Muscle of back (tissue), 13 donors: Measurements from ENCODE around the gene OTUB2. TPM values are rescaled to one million over a fixed set of nuclear protein-coding genes. Genes with fewer than 3 reads are reported as not detected.

Experiments used
- DNase-seq, 3 donors: peaks; one replicate each; pipeline versions ENCODE4 v3.0.0 to v3.0.0-alpha.2; 2013
- long read RNA-seq, 9 donors: transcript quantifications; one replicate each; lab custom pipeline, GENCODE V29; 2026
- polyA plus RNA-seq, 10 donors: library from polyadenylated mRNA; unstranded; fragments of 120-200 nt; gene quantifications; one replicate each; pipeline ENCODE4 v1.2.1, GENCODE V29; 2013; ENCODE audit not compliant: insufficient read length in 10 of 10

OTUB2 gene
- polyA plus RNA-seq: 1 to 10 TPM in 5 of 10 donors, under 1 TPM in 5; 0.77 to 1.6 (median 1.0) TPM
- long read RNA-seq, donor 1: 0 reads
- long read RNA-seq, donor 2: 0 reads
- long read RNA-seq, donor 3: 0 reads
- long read RNA-seq, donor 4: 0 reads
- long read RNA-seq, donor 5: 0 reads
- long read RNA-seq, donor 6: 0 reads
- long read RNA-seq, donor 7: 0 reads
- long read RNA-seq, donor 8, partial matches to known transcripts: 0 of 1 reads
- long read RNA-seq, donor 8, other reads (novel, unspliced or antisense): 0 of 1 reads
- long read RNA-seq, donor 9: 0 reads

DNA sequence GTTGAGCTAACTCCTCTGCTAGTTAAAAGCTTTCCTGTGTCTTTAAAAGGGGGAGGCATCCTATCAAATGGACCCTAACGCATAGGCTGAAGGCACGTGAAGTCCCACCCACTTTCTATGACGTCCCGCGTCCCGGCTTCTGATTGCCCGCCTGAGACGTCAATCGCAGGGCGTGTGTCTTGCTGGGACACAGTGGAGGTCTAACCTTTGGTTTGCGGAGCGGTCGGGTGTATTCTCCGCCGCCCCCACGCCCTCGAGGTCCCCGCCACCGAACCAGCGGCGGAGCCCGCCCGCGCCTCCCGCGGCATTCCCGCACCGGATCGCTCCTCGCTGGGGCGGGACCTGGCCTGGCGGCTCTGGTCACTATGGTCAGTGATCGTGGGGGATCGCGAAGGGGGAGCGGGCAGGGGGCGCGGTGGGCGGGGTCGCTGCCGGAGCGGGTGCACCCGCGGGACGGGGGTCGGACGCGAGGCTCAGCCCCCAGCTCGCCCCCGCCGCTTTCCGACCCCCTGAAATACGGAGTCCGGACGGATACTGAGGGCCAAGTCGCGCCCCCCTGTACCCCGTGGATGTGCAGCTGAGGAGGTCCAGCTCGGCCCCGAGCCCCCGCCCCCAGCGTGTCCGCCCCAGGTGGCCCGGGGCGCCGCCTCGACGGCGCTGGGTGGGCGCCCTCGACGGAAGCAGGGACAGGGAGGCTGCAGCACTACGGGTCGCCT, at the start of gene OTUB2:
Gene OTUB2, plus strand, starts transcription at position 168 of the 716 bp plus-strand sequence. Its CDS starts 198 bp downstream, at position 366.
- peak; percentile 98 to 99 (median 99) for DNase-seq

DNA sequence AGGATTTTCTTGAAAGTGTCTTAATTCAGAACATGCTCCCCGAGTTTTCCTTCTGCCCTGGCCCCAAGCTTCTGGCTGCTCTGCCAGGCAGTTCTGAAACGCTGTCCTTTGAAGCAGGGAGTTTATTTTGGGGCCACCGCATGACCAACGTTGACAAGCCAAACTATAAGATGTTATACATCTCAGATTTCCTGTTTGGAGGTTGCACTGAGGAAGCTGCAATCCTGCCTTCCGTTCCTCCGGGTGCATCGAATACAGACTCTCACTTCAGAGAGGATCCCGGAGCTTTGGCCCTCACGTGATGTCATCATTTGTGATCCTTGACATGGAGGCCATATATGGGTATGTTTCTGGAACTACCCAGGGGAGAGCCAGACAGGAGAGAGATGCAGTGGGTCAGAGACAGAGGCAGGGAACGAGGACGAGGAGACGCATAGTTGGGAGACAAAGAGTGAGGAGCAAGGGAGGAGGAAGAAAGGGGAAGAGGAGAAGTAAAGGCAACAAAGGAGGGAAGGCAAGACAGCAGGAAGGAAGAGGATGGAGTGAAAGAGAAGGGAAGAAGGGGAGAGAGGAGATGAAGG, 49.6 kb upstream of the OTUB2 start, which contains the start of gene ASB2:
Gene ASB2, minus strand, starts transcription at position 94 of the 581 bp plus-strand sequence. CDS start 12,031 bp downstream, outside the sequence.
- no peak for DNase-seq

DNA sequence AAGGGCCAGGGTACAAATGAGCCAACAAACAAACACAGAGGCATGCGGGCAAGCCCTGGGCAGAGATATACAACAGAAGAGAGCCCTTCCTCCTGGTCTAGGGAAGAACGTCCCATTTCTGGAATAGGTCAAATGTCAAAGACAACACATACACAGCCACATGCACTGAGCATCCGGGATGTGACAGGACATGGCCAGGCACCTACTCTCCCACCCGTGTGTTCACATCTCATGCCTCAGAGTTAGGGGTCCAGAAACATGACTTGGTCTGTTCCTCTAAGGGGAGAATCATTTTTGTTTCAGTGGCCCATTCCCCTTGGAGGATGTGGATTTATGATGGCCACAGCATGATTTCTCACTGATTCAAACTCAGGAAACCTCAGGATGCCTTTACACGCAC, 49.0 kb upstream of the OTUB2 start:
- DNase-seq: no peak

DNA sequence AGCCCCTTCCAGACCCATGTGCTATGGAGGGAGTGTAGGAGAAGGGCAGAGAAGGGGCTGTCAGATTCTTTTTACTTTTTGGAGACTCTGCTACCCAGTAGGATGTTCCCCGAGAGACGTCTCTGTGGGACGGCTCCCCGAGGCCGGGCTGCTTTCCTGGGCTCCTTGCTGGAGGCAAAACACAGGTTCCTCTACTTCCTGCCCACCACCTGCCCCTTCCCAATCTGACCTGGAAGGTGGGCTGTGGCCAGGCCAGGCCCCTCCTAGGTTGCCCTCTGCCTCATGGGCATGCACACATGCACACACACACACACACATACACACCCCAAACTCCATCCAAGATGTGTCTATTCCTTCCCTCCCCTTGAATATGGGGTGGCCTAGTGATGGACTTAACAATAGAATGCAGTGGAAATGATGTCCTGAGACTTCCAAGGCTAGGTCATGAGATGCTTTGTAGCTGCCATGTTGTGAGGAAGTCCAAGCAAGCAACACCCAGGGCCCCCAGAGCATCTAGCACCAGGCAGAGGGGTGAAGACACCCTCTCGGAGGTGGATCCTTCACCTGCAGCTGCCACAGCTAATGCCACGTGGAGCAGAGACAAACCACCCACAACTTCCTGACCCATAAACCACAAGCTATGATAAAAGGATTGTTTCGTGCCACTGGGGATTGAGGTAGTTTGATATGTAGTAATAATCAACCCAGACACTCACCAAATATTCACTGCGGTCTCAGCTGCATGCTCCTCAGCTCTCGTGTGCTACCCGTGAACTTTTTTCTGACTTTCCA, 48.2 kb upstream of the OTUB2 start:
- no peak for DNase-seq

DNA sequence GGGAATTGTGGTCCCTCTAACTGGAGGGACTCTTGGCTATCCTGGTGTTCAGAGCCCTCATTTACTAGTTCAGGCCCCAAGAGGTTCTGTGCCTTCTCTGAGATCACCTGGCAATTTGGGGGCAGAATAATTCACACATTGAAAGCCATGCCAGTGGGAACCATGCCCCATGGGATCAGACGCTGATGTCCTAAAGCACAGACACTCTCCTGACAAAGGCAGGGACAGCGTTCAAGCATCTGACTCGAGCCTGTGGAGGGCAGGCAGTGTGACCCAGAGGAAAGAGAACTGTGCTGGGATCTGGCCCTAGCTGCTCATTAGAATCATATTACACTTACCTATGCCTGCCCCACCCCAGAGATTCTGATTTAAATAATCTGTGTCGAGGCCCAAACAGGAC, 47.4 kb upstream of the OTUB2 start:
- no peak for DNase-seq

DNA sequence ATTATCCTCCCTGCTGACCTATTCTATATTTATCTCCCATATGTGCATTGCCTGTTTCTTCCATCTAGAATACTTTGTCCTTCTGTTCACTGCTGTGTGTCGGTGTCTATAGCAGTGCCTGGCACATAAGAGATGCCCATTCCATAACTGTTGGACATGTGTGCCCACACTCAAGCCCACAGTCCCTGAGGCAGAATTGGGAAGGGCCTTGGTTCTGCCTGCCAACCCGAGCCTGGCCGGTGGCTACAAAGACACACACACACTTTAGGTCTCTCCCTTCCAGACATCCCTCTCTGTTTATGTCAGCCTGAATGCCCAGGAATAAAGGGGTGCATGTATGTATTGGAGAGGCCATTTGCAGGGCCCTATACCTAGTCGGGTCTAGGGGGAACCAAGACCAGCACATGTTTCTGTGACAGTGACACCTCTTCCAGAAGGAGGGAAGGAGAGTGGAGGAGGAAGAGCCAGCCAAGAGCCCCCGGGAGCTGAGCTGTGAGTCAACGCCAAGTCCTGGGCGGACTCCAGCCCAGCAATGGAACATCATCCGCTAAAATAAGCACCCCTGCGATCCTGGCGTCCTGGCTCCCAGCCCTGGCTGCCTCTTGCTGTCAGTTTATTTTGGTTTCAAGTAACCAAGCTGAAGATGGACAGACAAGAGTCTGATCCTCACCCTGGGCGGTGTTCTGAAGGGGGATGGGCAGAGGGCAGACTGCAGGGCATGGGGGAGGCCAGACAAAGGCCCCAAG, 45.5 kb upstream of the OTUB2 start:
- peak in 2 of 3 donors; percentile 64 to 66 for DNase-seq

DNA sequence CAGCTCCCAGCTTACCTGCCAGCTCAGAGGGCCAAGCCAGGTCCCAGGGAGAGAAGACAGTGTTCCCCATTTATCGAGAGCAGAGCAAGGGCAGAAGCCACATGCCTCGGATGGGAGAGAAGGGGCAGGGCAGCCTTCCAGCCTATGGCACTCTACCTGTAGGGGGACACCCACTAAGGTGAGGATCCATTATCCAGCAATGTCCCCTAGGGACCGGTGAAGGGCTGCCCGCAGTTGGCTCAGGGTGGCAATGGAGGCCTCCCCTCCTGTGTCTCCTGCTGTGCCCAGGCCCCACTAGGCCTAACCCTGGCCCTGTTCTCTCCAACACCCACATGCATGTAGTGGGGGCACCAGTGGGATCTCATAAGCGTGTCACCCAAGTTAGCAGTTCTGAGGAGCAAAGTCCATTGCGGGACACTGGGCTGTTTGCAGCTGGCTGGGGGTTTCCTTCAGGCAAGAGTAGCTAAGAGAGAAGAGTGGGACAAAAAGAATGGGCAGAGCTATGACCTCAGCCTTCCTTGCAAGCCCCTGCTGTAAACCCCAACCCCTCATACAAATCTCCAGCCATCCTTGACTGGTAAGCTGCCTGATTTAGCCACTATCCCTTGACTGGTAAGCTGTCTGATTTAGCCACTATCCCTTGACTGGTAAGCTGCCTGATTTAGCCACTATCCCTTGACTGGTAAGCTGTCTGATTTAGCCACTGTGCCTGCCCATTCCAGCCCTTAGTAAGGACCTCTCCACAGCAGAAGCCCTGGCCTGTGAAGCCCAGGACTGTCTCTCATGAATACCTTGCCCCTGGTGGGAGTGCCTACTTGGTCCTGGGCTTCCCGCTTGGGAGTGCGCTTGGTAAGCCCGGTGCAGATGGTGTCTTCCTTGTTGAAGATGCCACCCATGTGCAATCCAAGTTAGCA, 44.6 kb upstream of the OTUB2 start:
- DNase-seq: no peak

DNA sequence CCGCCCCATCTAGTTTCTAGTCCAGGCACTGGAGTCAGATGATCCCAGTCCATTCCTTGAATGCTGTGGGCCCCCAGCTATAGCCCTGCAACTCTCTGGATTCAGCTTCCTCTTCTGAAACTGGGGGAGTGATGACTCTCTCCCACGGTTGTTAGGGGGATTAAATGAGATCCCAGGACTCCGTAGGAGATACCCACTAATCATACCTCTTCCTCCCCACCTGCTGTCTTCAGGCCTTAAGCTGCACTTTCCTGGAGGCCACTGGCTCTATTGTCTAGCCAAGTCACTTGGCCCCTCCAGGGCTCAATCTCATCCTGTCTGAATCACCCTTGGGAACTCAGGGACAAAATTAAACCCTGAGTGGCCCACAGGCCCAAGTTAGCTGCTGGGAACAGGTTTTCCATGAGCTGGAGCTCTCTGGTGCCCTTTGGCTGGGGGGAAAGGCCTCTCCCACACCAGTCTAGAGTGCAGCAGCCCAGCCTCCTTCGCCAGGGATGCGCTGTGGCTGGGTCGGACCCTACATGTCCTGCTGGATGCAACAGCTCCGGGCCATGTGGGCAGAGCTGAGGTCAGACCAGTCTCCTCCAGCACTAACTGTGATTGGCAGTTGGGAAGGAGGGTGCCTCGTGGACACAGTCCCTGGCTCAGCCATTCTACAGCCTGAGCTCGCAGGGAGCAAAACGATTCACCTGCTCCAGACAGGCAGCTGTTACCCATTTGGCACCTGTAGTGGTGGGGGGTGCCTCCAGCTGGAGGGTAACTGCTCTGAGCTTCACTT, 43.7 kb upstream of the OTUB2 start:
- DNase-seq: no peak

DNA sequence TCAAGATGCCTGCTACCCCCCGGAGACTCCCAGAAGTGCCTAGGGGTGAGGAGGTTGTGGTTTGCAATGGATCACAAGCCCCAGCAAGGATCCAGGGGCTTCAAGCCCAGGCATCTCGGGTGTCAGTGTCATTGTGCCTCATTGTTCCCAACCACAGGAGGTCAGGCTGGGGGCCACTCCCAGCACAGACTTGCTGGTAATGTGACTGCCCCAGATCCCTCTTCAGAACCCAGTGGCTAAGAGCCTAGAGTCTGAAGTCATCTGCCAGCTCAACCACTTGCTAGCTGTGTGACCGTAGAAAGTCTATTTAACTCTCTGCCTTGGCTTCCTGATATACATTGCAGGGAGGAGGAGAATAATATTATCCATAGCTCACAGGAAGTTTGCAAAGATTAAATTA, 42.1 kb upstream of the OTUB2 start:
- DNase-seq: no peak

DNA sequence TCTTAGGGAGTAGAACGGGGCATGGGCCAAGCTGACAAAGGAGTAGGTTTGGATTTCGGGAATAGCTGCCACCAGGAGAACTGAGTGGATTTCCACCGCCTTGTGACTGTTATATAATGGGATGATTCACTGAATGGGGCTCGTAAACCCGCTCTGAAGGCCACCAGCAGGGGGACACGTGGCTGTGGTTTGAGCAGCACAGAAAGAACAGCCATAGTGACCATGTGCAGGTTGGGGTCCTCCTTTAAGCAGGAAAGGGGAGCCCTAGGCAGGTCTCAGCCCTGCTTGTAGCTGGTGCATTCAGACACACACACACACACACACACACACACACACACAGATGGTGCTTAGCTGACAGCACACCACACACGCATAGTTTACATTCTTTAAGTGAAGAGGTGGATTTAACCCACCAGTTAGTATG, 41.1 kb upstream of the OTUB2 start:
- DNase-seq: no peak

DNA sequence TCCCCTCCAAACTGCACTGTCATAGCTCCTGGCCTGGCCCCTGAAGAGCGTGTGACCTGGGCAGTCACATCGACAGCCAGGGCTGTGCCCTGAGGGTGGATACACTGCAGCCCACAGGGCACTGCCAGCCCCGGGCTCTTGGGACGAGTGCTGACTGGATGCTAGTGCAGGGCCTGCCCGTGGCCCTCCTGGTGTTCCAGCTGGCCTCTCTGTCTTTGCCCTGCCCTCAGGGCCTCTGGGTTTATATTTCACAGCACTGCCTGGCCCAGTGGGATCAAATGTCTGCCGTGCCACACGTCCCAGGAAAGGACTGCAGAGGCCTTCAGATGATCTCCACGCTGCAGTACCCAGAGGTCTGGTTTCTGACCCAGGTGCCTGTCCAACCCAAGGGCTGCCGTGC, 39.2 kb upstream of the OTUB2 start:
- no peak for DNase-seq

DNA sequence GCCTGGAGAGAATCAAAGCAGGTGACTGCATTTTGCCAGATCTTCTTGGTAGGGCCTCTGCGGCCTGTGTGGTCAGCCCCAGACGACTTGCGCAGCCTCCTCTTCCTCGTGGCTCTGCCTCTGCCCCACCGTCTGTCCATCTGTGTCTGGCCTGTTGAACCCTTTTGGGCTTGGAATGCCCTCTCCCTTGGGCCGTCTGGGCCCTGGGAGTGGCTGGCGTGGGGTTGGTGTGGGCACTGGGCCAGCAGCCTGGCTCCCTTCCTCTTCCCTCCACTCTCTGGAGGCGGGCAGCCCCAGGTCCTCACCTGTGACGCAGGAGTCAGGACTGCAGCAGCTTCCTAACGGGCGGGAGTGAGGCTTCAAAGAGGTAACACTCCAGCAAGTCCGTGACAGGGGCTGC, 38.8 kb upstream of the OTUB2 start:
- no peak for DNase-seq

DNA sequence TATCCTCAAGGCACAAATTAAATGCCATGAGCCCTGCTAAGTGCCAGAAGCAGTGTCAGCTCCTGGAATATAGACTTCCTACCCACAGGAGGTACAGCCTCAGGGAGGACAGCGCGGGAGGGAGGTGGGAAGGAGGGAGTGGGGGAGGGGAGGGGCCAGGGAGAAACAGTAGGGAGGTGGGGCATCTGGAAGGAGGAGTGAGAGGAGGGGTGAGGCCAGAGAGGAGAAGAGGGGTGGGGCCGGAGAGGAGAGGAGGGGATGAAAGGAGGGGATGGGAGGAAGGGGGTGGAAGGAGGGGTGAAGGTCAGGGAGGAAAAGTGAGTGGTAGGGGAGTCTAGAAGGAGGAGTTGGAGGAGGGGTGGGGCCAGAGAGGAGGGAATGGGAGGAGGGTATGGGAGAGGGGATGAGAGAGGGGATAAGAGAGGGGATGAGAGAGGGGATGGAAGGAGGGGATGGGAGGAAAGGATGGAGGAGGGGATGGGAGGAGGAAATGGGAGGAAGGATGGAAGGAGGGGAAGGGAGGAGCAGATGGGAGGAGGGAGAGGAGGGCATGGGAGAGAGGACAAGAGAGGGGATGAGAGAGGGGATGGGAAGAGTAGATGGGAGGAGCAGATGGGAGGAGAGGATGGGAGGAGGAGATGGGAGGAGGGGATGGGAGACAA, 38.2 kb upstream of the OTUB2 start:
- no peak for DNase-seq

DNA sequence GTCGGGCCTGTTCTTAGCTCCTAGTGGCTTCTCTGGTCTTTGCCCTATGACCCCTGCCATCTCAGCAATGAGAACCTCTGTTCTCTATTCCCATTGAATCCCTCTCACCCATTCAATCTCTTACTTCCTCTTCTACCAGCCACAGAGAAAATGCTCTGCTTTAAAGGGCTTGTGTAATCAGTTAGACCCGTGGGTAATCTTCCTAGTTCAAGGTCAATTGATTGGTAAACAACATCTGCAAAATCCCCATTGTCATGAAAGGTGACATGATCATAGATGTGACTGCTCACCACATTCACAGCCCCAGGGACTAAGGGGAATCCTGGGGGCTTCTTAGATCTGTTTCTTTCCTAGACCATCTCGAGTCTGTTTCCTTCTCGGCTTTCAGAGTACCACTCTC, 36.2 kb upstream of the OTUB2 start:
- no peak for DNase-seq

DNA sequence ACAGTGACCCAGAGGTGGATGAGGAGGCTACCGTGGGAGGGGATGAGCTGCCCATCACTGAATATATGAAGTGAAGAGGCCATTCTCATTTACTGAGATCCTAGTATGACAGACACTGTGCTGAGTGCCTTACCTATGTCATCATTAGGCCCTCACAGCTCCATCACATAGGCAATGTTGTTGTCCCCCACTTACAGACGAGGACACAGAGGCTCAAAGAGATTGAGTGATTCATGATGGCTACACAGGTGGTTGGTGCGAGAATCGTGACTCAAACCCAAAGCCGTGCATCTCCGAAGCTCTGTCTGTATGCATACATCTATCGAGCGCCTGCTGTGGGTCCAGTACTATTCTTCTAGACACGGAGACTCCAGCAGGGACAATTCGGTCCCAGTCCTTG, 34.9 kb upstream of the OTUB2 start:
- no peak for DNase-seq

DNA sequence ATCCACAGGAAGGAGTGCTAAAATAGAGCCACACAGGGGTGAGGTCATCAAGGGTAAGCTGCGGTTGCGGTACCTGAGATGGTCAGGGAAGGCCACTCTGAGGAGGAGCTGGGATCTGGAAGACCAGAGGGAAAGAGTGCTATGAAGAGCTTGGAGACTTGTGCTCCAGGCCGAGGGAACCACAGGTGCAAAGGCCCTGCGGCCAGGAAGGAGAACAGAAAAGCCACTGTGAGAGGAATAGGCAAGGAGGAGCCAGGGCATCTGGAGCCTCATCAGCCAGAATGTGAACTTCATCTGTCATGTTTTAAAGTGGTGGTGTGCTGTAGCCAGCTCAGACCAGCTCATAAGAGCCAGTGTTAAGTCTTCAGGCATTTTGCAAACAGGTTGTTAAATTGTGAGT, 34.5 kb upstream of the OTUB2 start:
- DNase-seq: no peak

DNA sequence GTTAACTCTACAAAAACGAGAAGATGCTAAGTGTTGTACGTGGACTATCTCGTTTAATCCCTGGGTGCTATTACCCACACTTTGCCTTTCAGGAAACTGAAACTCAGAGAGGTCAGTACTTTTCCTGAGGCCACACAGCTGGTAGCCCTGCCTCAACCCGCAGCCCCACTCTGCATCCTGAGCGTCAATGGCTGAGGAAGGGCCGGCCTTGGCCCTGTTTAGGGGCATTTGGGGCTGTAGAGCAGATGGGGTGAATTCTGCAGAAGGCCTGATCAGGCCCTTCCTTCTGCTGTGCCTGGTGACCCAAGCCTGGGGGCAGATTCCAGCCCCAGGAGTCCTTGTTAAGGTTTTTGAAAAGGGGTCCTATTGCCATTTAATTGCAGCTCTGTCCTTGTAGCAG, 32.8 kb upstream of the OTUB2 start:
- DNase-seq: no peak

DNA sequence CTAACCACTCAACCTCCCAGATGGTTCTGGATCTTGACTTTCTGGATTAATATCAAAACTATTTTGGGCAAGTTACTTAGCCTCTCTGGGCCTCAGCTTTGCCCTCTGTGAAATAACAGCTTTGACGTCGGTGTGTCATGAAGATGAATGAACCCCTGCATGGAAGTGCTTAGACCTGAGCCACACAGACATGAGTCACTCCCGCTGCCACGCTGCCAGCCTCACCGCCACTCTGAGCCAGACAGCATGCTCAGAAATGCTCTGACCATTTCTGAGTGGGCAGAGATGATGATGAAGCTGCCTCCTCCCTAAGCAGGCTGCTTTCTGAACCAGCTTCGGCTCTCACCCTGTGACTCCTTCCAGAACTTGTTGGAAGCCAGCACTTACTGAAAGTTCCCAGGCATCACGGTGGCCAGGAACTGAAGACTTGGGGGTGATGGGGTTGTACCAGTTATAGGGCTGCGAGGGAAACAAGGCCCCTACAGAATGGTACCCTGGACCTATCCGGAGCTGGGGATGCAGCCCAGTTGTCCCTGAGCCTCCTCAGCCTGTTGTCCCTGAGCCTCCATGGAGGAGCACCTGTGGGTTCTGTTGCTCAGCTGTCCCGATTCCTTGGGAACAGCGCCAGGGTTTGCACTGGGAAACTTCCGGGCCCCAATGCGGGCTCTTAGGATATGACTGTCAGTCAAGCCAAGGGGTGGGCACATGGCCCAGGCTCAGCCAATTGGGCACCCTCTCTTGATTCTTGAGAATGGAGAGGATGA, 31.0 kb upstream of the OTUB2 start:
- peak in 1 of 3 donors; percentile 29 for DNase-seq
